ENCODE measurements around the gene ZZZ3. TPM values are rescaled to one million over a fixed set of nuclear protein-coding genes. Genes with fewer than 3 reads are reported as not detected.

The ZZZ3 gene
- total RNA-seq, 1 experiment from 2014 or later, result 48.4 TPM

DNA sequence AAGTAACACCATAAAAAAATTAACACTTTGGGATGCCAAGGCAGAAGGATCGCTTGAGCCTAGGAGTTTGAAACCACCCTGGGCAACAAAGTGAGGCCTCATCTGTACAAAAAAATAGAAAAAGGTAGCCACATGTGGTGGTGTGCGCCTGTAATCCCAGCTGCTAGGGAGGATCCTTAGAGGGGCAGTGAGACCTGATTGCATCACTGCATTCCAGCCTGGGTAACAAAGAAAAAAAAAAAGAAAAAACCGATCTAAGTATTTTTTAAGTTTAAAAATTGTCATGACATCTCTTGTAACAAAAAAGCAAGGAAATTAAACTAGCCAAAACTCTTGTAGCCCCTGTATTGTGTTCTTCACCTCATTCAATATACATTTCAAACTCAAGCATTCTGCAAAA, 39.5 kb downstream of the ZZZ3 start:
- Histone ChIP-seq H3K4me2 (no peak overlapping the region), H3F3A (ENCODE audit: insufficient read depth, low read depth) (peaks cover 15% of the 10 kb centered on the region; the same call in 1 of the 2 replicates), H3K27ac (no peak overlapping the region), H3K36me3 (ENCODE audit: low read depth) (peaks cover 32% of the 10 kb centered on the region; the same call in 1 of the 2 replicates), H3K9me3 (ENCODE audit: insufficient read depth, low read depth) (no peaks in the 10 kb centered on the region), H2AFZ (no peak overlapping the region), H3K4me1 (replicated peaks; ENCODE audit: insufficient read depth) (no peaks in the 10 kb centered on the region; the same call in 1 of the 2 replicates), H3K27me3 (ENCODE audit: insufficient read depth, low read depth) (no peaks in the 10 kb centered on the region), H3K4me3 (no peak overlapping the region), H3K79me2 (ENCODE audit: low read depth) (peaks cover 92% of the 10 kb centered on the region), H4K20me1 (ENCODE audit: insufficient read depth) (peaks cover 71% of the 10 kb centered on the region), H3K9me2 (ENCODE audit: insufficient read depth) (no peaks in the 10 kb centered on the region)
- ChIA-PET POLR2A (ENCODE audit: unreplicated experiment) (no interaction called here), CTCF (no interaction called here)
- intact Hi-C loops (cut with micrococcal nuclease; ENCODE audit: unreplicated experiment), result no loop called here
- BruUV-seq (replicated peaks), result no TSS peak
- TF ChIP-seq, protein P1, sequence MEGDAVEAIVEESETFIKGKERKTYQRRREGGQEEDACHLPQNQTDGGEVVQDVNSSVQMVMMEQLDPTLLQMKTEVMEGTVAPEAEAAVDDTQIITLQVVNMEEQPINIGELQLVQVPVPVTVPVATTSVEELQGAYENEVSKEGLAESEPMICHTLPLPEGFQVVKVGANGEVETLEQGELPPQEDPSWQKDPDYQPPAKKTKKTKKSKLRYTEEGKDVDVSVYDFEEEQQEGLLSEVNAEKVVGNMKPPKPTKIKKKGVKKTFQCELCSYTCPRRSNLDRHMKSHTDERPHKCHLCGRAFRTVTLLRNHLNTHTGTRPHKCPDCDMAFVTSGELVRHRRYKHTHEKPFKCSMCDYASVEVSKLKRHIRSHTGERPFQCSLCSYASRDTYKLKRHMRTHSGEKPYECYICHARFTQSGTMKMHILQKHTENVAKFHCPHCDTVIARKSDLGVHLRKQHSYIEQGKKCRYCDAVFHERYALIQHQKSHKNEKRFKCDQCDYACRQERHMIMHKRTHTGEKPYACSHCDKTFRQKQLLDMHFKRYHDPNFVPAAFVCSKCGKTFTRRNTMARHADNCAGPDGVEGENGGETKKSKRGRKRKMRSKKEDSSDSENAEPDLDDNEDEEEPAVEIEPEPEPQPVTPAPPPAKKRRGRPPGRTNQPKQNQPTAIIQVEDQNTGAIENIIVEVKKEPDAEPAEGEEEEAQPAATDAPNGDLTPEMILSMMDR (conservative IDR thresholded peaks at IDR 0.05), result no peak
- no peak for DNase-seq

DNA sequence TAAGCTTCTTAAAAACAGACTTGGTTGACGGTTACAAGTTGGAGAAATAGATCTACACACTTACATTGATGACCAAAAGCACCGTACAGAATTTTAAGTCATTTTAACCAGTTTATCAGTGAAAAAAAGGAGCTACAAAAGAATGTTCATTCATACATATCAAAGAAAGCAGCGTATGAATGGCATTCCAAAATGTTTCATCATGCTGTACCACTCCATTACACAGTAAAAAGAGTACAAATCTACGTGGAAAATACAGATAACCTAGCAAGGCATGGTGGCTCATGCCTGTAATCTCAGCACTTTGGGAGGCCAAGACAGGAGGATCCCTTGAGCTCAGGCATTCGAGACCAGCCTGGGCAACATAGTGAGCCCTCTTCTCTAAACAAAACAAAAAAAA, 40.3 kb downstream of the ZZZ3 start:
- H3K36me3 ChIP-seq (ENCODE audit: low read depth), result peaks cover 32% of the 10 kb centered on the region; the same call in 1 of the 2 replicates
- ChIA-PET POLR2A (ENCODE audit: unreplicated experiment) (interaction anchor here (0.7 kb wide), 1 partner anchor 395 kb away, joined by 3 read pairs; no protein-coding TSS in a partner anchor), CTCF (no interaction called here)
- TF ChIP-seq, protein P1 (conservative IDR thresholded peaks at IDR 0.05), result no peak
- no peak for TF ChIP-seq EZH2 (IDR thresholded peaks at IDR 0.05; ENCODE audit: low read depth)
- H3K79me2 ChIP-seq (ENCODE audit: low read depth), result peaks cover 89% of the 10 kb centered on the region
- no peaks in the 10 kb centered on the region for H3K9me3 ChIP-seq (ENCODE audit: insufficient read depth, low read depth)
- H3K27ac ChIP-seq, result no peak overlapping the region
- no peaks in the 10 kb centered on the region for H3K9me2 ChIP-seq (ENCODE audit: insufficient read depth)
- no peaks in the 10 kb centered on the region for H3K27me3 ChIP-seq (ENCODE audit: insufficient read depth, low read depth)
- peaks cover 15% of the 10 kb centered on the region; the same call in 1 of the 2 replicates for H3F3A ChIP-seq (ENCODE audit: insufficient read depth, low read depth)
- no peak overlapping the region for H3K4me2 ChIP-seq
- intact Hi-C loops (cut with micrococcal nuclease; ENCODE audit: unreplicated experiment), result no loop called here
- no peak overlapping the region for H3K4me3 ChIP-seq
- H4K20me1 ChIP-seq (ENCODE audit: insufficient read depth), result peaks cover 72% of the 10 kb centered on the region
- H3K4me1 ChIP-seq (replicated peaks; ENCODE audit: insufficient read depth), result no peaks in the 10 kb centered on the region; the same call in 1 of the 2 replicates
- DNase-seq, result no peak
- BruUV-seq (replicated peaks), result no TSS peak
- no peak overlapping the region for H2AFZ ChIP-seq

DNA sequence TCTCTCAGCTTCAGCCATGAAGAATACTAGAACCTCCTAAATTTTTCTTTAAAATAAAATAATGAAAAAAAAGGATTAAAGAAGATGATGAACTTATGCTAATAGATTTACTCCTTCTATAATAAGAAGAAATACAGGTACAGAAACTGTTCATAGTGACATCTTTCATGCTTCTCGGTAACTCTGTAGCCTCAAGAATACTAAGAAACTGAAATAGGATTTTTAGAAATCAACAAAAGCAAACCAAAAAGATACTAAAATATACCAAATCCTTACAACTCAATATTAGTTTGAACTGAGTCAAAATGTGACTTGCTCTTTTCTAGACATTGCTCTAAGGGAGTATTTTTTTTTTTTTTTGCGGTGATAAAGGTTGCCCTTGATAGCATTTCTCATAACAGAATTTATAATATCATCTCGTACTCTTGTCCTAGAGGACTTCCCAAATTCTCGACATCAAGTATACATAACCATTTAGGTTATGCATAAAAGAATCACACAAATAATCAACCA, 42.8 kb downstream of the ZZZ3 start:
- Histone ChIP-seq H3K4me2 (no peak overlapping the region), H3K9me2 (ENCODE audit: insufficient read depth) (no peaks in the 10 kb centered on the region), H3K4me1 (replicated peaks; ENCODE audit: insufficient read depth) (no peaks in the 10 kb centered on the region; the same call in 1 of the 2 replicates), H3K27ac (0 out of 2 replicates have a peak overlapping the region, but pooled peaks have one; percentile 17), H2AFZ (no peak overlapping the region), H4K20me1 (ENCODE audit: insufficient read depth) (peaks cover 55% of the 10 kb centered on the region), H3K4me3 (no peak overlapping the region), H3K36me3 (ENCODE audit: low read depth) (peaks cover 24% of the 10 kb centered on the region), H3F3A (ENCODE audit: insufficient read depth, low read depth) (peaks cover 15% of the 10 kb centered on the region), H3K79me2 (ENCODE audit: low read depth) (peaks cover 75% of the 10 kb centered on the region), H3K9me3 (ENCODE audit: insufficient read depth, low read depth) (no peaks in the 10 kb centered on the region), H3K27me3 (ENCODE audit: insufficient read depth, low read depth) (no peaks in the 10 kb centered on the region)
- TF ChIP-seq, protein P1 (conservative IDR thresholded peaks at IDR 0.05), result no peak
- TF ChIP-seq EZH2 (IDR thresholded peaks at IDR 0.05; ENCODE audit: low read depth), result no peak
- no TSS peak for BruUV-seq (replicated peaks)
- intact Hi-C loops (cut with micrococcal nuclease; ENCODE audit: unreplicated experiment), result no loop called here
- ChIA-PET CTCF (no interaction called here), POLR2A (ENCODE audit: unreplicated experiment) (no interaction called here)
- DNase-seq, result no peak
